Coronary artery (tissue), 2 donors: ENCODE data around the gene SFI1.

ENCODE experiments used
- DNase-seq: peaks from one replicate; pipeline ENCODE4 v3.0.0-alpha.2; 2017; ENCODE audit warnings: low spot score
- H3K27ac ChIP-seq, 2 donors: fragments of 200-600 bp; sonication (generic); one replicate each; pipeline ENCODE4 v1.5.1; 2016 to 2019
- H3K4me3 ChIP-seq: fragments of 200-600 bp; sonication (generic); 2 replicates; pipeline ENCODE4 v1.5.1; 2016; ENCODE audit warnings: mild to moderate bottlenecking, moderate library complexity
- TF ChIP-seq, protein P1 (sequence below): fragments of 200-600 bp; sonication (generic); IDR thresholded peaks from one replicate; pipeline ENCODE4 v1.5.1; 2019; ENCODE audit warnings: antibody characterized with exemption

The SFI1 gene

DNA sequence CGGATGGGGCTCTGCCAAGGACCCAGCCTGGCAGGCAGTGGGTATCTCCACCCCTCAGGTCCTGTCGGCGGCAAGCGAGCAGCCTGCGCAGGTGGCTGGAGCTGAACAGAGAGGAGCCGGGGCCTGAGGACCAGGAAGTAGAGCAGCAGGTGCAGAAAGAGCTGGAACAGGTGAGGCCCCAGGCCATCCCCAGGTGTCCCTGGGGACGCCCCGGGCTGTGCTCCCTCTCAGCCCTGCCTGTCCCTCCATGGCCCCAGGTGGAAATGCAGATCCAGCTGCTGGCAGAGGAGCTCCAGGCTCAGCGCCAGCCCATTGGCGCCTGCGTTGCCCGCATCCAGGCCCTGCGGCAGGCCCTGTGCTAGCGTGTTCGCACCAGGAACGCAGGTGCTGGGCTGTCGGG lies 121.7 kb downstream of the SFI1 start:
- TF ChIP-seq, protein P1, sequence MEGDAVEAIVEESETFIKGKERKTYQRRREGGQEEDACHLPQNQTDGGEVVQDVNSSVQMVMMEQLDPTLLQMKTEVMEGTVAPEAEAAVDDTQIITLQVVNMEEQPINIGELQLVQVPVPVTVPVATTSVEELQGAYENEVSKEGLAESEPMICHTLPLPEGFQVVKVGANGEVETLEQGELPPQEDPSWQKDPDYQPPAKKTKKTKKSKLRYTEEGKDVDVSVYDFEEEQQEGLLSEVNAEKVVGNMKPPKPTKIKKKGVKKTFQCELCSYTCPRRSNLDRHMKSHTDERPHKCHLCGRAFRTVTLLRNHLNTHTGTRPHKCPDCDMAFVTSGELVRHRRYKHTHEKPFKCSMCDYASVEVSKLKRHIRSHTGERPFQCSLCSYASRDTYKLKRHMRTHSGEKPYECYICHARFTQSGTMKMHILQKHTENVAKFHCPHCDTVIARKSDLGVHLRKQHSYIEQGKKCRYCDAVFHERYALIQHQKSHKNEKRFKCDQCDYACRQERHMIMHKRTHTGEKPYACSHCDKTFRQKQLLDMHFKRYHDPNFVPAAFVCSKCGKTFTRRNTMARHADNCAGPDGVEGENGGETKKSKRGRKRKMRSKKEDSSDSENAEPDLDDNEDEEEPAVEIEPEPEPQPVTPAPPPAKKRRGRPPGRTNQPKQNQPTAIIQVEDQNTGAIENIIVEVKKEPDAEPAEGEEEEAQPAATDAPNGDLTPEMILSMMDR, result no peak
- H3K27ac ChIP-seq, result no peak overlapping the region
- H3K4me3 ChIP-seq, result no peak overlapping the region
- no peak for DNase-seq

DNA sequence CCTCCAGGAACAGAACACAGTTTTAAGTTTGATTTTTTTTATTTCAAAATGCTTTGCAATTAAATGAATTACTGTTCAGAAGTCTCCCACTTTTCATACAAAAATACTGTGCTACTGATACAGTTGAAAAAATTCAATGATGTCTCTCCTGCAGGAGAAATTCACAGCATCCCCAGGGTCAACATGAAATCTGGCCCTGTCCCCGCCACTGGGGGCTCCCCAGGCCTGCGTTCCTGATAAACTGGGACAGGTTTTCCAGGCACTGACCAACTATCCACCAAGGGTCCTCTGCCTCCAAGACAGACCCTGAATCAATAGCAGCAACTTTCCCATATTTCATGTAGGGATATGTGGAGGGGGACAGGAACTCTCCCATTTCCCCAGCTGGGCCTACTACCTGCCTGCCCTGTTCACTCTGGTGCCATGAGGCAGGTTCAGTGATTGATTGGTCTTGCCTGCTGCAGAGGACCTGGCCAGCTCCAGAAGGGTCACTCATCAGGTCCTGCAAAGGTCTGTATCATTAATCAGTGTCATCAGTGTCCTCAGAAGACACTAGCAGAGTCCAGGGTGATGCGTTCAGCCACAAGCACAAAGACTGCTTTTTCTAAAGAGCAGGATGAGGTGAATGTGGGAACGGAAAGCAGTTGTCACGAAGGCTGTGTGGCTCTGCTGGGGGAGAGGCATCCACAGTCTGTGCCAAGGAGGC lies 122.3 kb downstream of the SFI1 start:
- H3K4me3 ChIP-seq, result no peak overlapping the region
- TF ChIP-seq, protein P1, result no peak
- DNase-seq, result no peak
- no peak overlapping the region for H3K27ac ChIP-seq

DNA sequence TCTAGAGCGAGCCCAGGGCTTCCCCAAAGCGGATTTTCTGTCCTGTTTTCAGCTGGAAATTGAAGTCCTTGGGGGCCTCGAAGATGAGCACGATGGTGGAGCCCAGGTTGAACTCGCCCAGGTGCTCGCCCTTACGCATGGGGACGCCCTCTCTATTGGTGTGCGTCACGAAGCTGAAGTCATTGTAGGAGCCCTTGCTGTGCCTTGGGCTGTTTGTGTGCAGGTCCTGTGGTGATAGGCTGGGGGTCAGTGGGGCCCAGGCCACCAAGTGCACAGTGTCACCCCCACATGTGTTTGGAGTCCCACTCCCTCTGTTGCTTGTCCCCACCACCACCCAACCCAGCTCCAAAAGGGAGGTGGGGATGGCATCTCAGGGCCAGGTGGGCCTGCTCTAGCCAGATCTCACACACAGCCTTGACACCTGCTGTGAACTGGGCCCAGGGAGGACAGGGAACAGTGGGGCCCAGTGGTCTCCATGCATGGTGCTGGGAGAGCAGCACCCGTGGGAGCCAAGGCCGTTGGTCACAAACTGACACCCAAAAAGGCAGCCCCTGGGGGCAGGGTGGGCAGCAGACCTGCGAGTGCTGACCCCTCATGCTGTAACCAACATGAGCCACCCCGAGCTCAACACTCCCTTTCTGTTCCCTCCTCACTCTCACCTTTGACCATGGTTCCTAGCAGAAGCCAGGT lies 123.4 kb downstream of the SFI1 start:
- DNase-seq, result no peak
- H3K27ac ChIP-seq, result no peak overlapping the region
- TF ChIP-seq, protein P1, result no peak
- H3K4me3 ChIP-seq, result no peak overlapping the region

DNA sequence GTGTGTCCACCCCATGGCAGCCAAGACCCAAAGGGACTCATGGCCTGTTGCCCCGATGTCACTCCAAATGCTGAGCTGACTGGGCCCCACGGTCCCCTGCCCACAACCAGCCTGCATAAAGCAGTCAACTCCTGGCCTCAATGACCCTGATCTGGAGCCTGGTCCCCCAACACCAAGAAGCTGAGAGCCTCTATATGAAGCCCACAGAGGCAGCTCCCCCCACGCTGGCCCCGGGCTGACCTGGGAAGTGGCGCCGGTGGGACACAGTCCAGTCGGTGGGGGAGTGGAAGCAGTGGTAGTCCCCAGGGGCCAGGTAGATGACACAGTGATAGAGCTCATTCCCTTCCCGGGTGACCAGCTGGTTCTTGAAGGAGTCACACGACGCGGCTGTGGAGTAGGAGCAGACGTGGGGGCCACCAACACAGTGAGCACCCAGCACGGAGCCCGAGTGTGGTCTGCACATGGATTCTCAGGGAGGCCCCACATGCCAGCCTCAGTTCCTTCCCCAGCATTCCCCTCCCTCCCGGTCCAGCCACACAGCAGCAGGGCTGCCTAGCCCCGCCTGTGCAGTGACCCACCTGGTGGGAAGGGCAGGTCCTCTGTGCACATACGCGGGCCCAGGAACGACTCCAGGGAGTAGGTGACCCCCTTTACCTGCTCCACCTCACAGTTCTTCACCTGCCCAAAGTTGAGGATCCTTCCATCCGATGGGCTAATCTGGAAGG lies 124.6 kb downstream of the SFI1 start:
- TF ChIP-seq, protein P1, result no peak
- no peak overlapping the region for H3K4me3 ChIP-seq
- no peak overlapping the region for H3K27ac ChIP-seq
- DNase-seq, result no peak

DNA sequence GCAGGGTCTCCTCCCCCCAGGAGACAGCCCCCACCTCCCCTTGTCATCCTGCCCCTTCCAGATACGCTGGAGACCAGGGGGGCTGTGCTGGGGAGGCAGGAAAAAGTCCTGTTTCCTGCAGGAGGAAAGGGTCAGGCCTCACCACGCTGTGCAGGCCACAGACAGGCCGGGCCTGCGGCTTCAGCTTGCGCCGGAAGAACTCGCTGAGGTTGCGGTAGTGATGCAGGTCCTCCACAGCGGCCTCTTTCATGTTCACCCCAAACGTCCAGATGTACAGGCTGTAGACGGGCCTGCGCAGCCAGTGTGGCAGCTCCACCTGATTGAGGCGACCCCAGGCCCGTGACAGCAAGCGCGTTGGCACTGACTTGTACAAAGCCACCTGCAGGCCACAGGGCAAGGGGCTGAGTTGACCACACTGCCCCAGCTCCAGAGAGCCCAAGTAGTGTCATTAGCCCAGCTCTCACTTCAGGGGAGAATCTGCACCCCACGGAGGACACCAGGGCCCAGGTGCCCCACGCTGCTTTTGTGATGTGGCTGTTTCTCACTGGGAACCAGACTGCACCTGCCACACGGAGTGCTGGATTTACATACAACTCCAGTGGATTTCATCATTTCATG lies 125.3 kb downstream of the SFI1 start:
- TF ChIP-seq, protein P1, result no peak
- DNase-seq, result no peak
- Histone ChIP-seq H3K4me3 (no peak overlapping the region), H3K27ac (no peak overlapping the region)

DNA sequence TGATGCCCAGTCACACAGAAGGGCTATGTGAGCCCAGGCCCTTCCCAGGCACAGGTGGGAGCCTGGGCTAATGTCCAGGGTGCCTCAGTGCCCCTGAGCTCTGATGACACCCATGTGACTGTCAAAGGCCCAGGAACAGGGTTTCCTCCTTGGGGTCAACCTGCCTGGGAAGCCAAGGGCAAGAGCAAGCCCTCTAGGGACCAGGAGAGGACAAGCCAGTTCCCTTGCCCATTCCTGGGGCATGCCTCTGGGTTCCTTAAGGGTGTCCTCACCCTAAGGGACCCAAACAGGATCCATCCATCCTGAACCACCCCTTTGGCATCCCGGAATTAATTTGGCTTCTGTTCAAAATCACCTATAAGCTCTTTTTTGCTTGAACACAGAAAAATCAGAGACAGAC lies 126.6 kb downstream of the SFI1 start:
- no peak for DNase-seq
- TF ChIP-seq, protein P1, result no peak
- H3K27ac ChIP-seq, result peak overlapping the region in 1 of 2 donors; percentile 2
- H3K4me3 ChIP-seq, result no peak overlapping the region
